Ishikawa (cell line): Measurements from ENCODE around the gene HAVCR1.

Experiments
- CEBPB ChIP-seq: IDR thresholded peaks from 2 replicates; pipeline ENCODE4 v1.6.1; 2012
- TAF1 ChIP-seq: IDR thresholded peaks from 2 replicates; pipeline ENCODE4 v1.6.1; 2012; ENCODE audit warnings: low read depth, mild to moderate bottlenecking
- TF ChIP-seq, protein P1 (sequence below): IDR thresholded peaks from 2 replicates; pipeline ENCODE4 v1.6.1; 2012; ENCODE audit warnings: low read depth, mild to moderate bottlenecking
- TF ChIP-seq, protein P2 (sequence below): IDR thresholded peaks from 2 replicates; pipeline ENCODE4 v1.6.1; 2012

- TF ChIP-seq CEBPB (no peak), TAF1 (no peak)
- TF ChIP-seq, protein P1, sequence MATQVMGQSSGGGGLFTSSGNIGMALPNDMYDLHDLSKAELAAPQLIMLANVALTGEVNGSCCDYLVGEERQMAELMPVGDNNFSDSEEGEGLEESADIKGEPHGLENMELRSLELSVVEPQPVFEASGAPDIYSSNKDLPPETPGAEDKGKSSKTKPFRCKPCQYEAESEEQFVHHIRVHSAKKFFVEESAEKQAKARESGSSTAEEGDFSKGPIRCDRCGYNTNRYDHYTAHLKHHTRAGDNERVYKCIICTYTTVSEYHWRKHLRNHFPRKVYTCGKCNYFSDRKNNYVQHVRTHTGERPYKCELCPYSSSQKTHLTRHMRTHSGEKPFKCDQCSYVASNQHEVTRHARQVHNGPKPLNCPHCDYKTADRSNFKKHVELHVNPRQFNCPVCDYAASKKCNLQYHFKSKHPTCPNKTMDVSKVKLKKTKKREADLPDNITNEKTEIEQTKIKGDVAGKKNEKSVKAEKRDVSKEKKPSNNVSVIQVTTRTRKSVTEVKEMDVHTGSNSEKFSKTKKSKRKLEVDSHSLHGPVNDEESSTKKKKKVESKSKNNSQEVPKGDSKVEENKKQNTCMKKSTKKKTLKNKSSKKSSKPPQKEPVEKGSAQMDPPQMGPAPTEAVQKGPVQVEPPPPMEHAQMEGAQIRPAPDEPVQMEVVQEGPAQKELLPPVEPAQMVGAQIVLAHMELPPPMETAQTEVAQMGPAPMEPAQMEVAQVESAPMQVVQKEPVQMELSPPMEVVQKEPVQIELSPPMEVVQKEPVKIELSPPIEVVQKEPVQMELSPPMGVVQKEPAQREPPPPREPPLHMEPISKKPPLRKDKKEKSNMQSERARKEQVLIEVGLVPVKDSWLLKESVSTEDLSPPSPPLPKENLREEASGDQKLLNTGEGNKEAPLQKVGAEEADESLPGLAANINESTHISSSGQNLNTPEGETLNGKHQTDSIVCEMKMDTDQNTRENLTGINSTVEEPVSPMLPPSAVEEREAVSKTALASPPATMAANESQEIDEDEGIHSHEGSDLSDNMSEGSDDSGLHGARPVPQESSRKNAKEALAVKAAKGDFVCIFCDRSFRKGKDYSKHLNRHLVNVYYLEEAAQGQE: no peak
- TF ChIP-seq, protein P2, sequence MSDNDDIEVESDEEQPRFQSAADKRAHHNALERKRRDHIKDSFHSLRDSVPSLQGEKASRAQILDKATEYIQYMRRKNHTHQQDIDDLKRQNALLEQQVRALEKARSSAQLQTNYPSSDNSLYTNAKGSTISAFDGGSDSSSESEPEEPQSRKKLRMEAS: no peak
Measured at GRCh38 chr5:157086751-157087359, 27.9 kb upstream of the HAVCR1 start.
